IMR-90 (cell line): ENCODE results near the gene SHISAL1. TPM values are rescaled to one million over a fixed set of nuclear protein-coding genes. Genes with fewer than 3 reads are reported as not detected.

Source experiments
- RCOR1 ChIP-seq: IDR thresholded peaks from 2 replicates; pipeline ENCODE4 v1.6.1; 2012; ENCODE audit warnings: mild to moderate bottlenecking, low read length, improper control_type of control experiment; ENCODE audit not compliant: insufficient replicate concordance
- RFX5 ChIP-seq: IDR thresholded peaks from 2 replicates; pipeline ENCODE4 v1.8.0; 2012; ENCODE audit warnings: low read depth, mild to moderate bottlenecking, low read length, moderate library complexity
- polyA plus RNA-seq, 3 experiments: library from polyadenylated mRNA; depleted of rRNA; stranded (reverse); fragments of >200 nt; gene quantifications; 2 replicates each; pipeline ENCODE4 v1.2.3, GENCODE V29; 2012; ENCODE audit warnings: low replicate concordance in 1 of 3
- total RNA-seq: library from RNA; depleted of rRNA; stranded (reverse); fragments of >200 nt; gene quantifications from 2 replicates; pipeline ENCODE4 v1.2.3, GENCODE V29; 2012
- TF ChIP-seq, protein P1 (sequence below): conservative IDR thresholded peaks from 2 replicates; pipeline ENCODE4 v1.5.1; 2012; ENCODE audit warnings: mild to moderate bottlenecking, low read depth, low read length, improper control_type of control experiment

Gene SHISAL1
- total and polyA plus RNA-seq, 2 of the 4 experiments (the other 2 are of a cell fraction) = 1.0 to 1.4 TPM

DNA sequence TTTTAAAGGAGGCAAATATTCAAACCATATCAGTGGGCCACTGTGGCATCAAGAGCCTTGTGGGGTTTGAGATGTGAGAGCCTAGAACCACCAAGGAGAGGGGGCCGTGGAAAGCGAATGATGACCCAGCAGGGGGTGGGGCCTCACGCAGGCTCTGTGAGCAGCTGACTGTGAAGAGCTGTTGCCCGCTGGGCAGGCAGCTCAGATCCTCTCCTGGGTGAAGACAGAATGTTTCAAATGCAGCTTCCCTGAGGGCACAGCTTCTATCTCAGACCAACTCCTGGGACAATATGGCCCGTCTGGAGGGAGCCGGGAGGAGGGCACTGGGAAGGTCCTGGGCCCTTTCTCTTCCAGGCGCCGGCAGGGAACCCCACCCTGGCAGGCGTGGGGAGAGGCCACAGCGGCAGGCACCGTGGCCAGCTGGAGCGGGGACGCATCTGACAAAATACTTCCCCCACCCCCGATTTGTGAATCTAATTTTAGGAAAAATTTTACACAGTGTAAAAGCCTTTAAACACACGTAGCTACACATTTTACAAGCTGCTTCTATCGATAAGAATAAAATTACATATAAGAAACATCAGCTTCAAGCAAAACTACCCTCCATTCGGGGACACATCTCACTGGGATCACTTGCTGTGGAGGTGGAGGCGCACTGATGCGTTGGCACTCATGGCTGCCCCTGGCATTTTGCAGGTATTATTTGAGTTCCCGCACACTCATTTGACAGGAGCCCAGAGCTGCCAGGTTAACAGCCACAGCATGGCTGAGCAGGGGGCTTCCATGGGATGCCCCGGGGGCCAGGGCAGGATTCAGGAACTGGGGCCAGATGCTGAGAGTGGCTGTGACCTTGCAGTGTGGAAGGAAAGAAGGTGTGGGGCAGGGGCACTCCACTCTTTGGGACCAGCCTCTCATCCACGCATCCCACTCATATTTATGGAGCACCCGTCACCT is 91.7 kb downstream of the SHISAL1 start (continued):
- TF ChIP-seq, protein P1, sequence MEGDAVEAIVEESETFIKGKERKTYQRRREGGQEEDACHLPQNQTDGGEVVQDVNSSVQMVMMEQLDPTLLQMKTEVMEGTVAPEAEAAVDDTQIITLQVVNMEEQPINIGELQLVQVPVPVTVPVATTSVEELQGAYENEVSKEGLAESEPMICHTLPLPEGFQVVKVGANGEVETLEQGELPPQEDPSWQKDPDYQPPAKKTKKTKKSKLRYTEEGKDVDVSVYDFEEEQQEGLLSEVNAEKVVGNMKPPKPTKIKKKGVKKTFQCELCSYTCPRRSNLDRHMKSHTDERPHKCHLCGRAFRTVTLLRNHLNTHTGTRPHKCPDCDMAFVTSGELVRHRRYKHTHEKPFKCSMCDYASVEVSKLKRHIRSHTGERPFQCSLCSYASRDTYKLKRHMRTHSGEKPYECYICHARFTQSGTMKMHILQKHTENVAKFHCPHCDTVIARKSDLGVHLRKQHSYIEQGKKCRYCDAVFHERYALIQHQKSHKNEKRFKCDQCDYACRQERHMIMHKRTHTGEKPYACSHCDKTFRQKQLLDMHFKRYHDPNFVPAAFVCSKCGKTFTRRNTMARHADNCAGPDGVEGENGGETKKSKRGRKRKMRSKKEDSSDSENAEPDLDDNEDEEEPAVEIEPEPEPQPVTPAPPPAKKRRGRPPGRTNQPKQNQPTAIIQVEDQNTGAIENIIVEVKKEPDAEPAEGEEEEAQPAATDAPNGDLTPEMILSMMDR = no peak
- no peak for TF ChIP-seq RFX5
- no peak for TF ChIP-seq RCOR1
